Neural progenitor cell (in vitro differentiated cells): Measurements from ENCODE around the gene RIT1.

ENCODE experiments used
- CTCF ChIP-seq: fragments of 200-600 bp; sonication (generic); IDR thresholded peaks from 2 replicates; pipeline ENCODE4 v1.5.1; 2017; ENCODE audit warnings: antibody characterized with exemption, mild to moderate bottlenecking
- EZH2 ChIP-seq: fragments of 200-600 bp; sonication (generic); IDR thresholded peaks from 2 replicates; pipeline ENCODE4 v1.6.1; 2017; ENCODE audit warnings: antibody characterized with exemption, mild to moderate bottlenecking, moderate library complexity
- EZH2phosphoT487 ChIP-seq: fragments of 200-600 bp; sonication (generic); IDR thresholded peaks from 2 replicates; pipeline ENCODE4 v1.6.1; 2017; ENCODE audit warnings: antibody characterized with exemption

- TF ChIP-seq CTCF (no peak), EZH2phosphoT487 (no peak), EZH2 (no peak)
Measured at GRCh38 chr1:155888481-155888880, 22.7 kb downstream of the RIT1 start.
